Measurements from ENCODE around the gene PAX8. TPM values are rescaled to one million over a fixed set of nuclear protein-coding genes. Genes with fewer than 3 reads are reported as not detected.
A peak's percentile ranks its signal among the peaks of the same experiment; 100 is the strongest.

The PAX8 gene
- total and polyA plus RNA-seq, 2 of the 13 experiments (the other 11 are each of a cell fraction or from before 2014, with no cell fraction given), result 1.5 to 8.8 TPM

GRCh38 chr2:113167115-113167932 lies 111.4 kb downstream of the PAX8 start (continued):
- peak; percentile 100 for TF ChIP-seq MAX (IDR thresholded peaks at IDR 0.05)
- peak; percentile 99 for TF ChIP-seq ZNF589 (CRISPR knock-in tag; conservative IDR thresholded peaks at IDR 0.05)
- peak; percentile 79; the same call in 1 of the 2 replicates for TF ChIP-seq ZNF354B (CRISPR knock-in tag; IDR thresholded peaks at IDR 0.05)
- TF ChIP-seq GATAD2A (CRISPR knock-in tag; IDR thresholded peaks at IDR 0.05), result peak; percentile 98
- peak; percentile 93 for TF ChIP-seq MEIS2 (CRISPR knock-in tag; IDR thresholded peaks at IDR 0.05)
- peak; percentile 95 for TF ChIP-seq ARNT2 (CRISPR knock-in tag; IDR thresholded peaks at IDR 0.05; ENCODE audit: low read depth)
- TF ChIP-seq NR2F2 (IDR thresholded peaks at IDR 0.05; ENCODE audit: borderline replicate concordance, low read depth), result peak; percentile 96
- TF ChIP-seq TRIM22 (IDR thresholded peaks at IDR 0.05), result no peak
- peak; percentile 60; the same call in 1 of the 2 replicates for TF ChIP-seq HOXA9 (CRISPR knock-in tag; IDR thresholded peaks at IDR 0.05; ENCODE audit: borderline replicate concordance)
- TF ChIP-seq USF2 (IDR thresholded peaks at IDR 0.05; ENCODE audit: low read depth, low read length), result peak; percentile 68; the same call in 1 of the 2 replicates
- TF ChIP-seq USF2 (CRISPR knock-in tag; IDR thresholded peaks at IDR 0.05; ENCODE audit: borderline replicate concordance), result peak; percentile 86; the same call in 1 of the 2 replicates
- TF ChIP-seq MYC (CRISPR knock-in tag; IDR thresholded peaks at IDR 0.05; ENCODE audit: borderline replicate concordance), result peak; percentile 99
- TF ChIP-seq ZNF207 (IDR thresholded peaks at IDR 0.05; ENCODE audit: borderline replicate concordance), result no peak
- peak; percentile 71 for TF ChIP-seq XRCC5 (optimal IDR thresholded peaks at IDR 0.05; ENCODE audit: low read length)
- TF ChIP-seq AHR (CRISPR knock-in tag; IDR thresholded peaks at IDR 0.05), result peak; percentile 82; the same call in 1 of the 2 replicates
- peak; percentile 92 for TF ChIP-seq RCOR2 (CRISPR knock-in tag; IDR thresholded peaks at IDR 0.05)
- 0 out of 2 replicates have a peak, but pooled peaks have one; percentile 34 for TF ChIP-seq ZNF513 (CRISPR knock-in tag; conservative IDR thresholded peaks at IDR 0.05)
- peak; percentile 92; the same call in 1 of the 2 replicates for TF ChIP-seq CBX5 (CRISPR knock-in tag; IDR thresholded peaks at IDR 0.05; ENCODE audit: borderline replicate concordance)
- peak; percentile 94; the same call in 1 of the 2 replicates for TF ChIP-seq ZNF800 (CRISPR knock-in tag; IDR thresholded peaks at IDR 0.05)
- peak; percentile 98 for TF ChIP-seq ZNF414 (CRISPR knock-in tag; IDR thresholded peaks at IDR 0.05)
- TF ChIP-seq ZNF556 (CRISPR knock-in tag; IDR thresholded peaks at IDR 0.05; ENCODE audit: borderline replicate concordance), result peak; percentile 99
- peak; percentile 99 for TF ChIP-seq PHF21A (CRISPR knock-in tag; IDR thresholded peaks at IDR 0.05)
